NOMO-1 (cell line): ENCODE measurements around the gene ETV1.

Experiments used
- DNase-seq, 2 experiments: peaks; one replicate each; lab custom pipeline; 2025; ENCODE audit not compliant: unreplicated experiment in 2 of 2; lab: John Stamatoyannopoulos, UW

Gene ETV1

DNA sequence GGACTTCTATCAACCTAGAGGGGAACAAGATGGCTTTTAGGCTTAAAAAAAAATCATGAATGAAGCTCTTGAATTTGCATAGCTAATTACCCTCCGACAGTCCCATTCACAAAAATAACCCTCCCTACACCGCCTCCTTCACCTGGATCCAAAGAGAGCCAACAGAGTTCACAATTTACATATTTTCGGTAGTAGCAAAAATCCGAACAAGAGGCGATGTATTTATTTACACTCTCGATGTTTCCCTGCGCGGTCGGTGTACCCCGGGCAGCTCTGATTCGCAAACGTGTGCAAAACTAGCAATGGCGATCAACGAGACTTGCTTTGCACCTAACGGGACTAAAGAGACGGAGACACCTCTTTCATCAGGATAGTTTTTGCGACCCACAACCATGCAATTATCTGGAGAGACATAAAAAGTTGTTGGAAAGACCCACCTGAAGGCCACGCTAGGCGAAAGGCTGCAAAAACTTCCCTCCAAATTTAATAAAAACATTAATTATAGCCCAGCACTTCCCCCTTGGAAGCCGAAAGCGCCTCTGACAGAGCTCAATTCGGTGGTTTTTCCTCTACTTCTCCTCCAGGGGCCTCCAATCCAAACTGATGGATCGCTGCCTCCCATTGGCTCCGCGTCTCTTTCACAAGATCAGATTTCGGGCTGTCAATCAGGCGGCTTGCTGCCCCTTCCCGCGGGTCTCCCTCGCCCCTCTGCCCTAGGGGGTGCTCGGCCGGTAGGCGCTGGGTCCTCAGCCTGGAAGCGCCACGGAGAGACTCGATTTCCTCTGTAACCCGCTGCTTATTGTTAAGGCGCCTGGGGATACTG, at the start of gene ETV1:
ETV1 (minus strand) TSS at position 541 of the 823 bp plus-strand sequence. CDS start 614 bp downstream, outside the sequence.
- peak; percentile 21 to 33 for DNase-seq

DNA sequence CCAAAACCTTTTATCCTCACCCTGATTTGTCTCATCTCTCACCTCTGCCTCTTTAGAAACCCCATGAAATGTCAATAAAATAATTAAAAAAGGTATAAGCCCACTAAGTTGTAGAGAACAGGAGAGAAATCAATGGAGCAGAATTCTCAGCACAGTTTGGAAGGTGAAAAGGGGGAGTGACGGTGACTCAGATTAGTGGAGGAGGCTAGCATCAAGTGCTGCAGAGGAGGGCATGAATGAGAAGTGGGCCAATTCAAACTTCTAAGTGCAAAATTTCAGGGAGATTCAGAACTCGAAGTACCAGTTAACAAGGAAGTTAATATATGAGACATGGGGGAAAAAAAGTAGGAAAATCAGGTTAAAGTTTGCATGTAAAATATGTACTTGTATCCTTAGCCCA, 34.9 kb upstream of the ETV1 start:
- no peak for DNase-seq

DNA sequence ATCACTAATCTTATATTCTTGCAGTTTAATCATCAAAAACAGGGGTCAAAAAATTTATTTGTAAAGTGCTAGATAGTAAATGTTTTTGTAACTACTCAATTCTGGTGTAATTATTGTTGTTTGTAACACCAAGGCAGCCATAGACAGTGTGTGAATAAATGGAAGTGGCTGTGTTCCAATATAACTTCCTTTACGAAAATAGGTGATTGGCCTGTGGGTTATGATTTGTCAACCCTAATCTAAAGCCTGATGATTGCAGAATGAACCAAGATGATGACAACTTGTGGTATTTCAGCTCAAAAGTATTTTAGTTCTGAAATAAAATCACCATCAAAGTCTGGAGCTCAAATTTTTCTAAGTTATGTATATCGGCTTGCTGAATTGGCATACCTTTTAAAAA, 34.4 kb upstream of the ETV1 start:
- peak in 1 of 2 experiments; percentile 21 for DNase-seq

DNA sequence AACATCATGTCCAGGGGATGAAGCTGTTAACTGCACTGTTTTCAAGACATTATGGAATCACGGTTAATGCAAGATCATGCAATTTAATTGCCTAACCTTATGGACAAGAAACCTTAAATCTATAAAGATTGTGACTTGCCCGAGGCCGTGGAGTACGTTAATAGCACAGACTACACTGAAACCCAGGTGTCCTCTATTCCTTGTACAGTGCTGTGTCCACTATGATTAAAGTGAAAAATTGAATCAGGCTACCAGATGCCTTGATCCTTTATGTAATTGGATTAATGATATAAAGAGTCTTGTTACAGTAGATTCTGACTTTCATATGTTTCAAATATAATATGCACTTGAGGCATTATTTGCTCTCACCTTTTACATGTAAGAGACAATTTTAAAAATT, 33.9 kb upstream of the ETV1 start:
- DNase-seq, result no peak

DNA sequence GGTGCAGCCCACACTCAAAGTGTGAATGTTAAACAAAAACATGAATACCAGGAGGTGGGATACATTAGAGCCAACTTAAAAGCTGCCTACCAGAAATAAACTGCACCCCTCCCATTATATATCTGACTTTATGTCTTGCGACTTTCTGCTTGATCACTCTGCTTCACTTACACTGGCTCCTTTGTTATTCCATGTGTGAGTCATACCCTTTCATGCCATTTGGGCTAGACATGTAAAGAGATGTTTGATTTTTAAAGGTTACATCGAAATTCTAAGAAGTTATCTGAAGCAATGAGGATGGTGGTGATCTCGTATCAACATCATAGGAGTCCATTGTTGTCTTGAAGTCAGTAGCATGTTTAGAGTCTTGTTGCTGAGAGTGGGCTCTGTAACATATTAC, 31.6 kb upstream of the ETV1 start:
- no peak for DNase-seq

DNA sequence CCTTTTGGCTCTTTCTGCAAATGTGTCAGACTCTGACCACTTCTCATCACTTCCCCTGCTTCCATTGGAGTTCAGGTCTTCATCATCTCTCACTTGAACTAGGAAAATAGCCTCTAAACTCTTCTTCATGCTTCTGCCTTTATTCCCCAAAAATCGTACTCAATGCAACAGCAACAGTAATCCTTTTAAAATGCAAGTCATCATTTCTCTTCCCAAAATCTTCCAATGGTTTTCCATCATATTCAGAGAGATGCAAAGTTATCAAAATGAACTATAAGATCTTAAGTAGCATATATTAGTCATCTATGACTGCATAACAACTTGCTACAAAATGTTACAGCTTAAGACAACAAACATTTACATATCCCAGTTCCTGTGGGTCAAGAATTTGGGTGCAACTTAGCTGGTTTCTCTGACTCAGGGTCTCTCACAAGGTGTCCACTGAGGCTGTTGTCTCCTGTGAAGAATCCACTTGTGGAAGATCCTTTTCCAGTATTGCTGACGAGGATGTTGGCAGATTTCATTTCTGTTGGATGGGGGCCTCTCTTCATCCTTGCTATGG, 31.0 kb upstream of the ETV1 start:
- DNase-seq, result no peak

DNA sequence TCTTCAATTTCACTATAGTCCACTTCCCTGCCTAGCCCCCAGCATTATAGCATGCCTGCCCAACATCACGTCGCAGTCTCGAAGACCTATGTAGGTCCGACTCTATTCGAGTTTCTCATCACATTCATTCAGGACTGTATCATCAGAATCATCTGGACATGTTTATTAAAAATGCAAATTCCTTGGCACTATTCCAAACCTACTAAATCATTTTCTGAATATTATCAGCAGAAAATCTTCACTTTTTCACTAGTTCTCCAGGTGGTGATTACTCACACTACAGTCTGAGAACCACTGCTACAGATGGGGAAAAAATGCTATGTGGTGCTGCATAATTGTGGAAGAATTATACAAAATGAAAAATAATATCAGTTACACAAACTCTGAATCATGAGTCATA, 29.3 kb upstream of the ETV1 start:
- no peak for DNase-seq

DNA sequence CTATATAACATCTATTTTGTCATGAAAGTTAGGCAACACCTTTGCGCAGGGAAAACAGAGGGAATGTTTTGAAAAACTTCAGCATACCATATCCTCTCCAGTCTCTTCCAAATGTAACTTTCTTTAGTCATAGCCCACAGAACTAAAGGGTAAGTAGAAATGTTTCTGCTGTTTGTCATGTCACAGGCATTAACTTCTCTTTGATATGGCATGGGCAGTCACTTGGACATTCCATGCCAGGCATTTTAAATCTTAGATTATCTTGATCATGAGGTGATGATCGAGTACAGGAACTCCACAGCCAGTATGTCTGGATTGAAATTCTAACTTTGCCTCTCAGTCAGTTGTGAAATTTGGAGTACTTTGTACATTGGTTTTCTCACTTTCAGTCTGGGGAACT, 27.5 kb upstream of the ETV1 start:
- DNase-seq, result no peak

DNA sequence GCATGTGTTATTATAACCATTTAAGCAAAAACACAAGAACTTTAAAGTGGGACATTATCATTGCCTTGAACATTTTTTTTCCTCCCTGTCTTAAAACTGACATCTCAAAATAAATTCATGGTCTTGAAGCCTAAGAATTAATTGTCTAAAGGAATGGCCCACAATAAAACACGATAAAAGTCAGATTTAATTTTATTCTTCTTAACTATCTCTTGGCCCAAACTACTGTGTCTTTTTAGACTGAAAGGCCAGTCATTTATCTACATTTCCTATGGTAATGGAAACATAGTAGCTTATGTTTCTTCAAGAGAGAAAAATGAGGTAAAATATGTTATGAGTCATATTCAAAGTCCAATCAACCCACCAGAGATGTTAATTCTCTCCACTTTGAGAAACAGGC, 24.4 kb upstream of the ETV1 start:
- DNase-seq, result no peak

DNA sequence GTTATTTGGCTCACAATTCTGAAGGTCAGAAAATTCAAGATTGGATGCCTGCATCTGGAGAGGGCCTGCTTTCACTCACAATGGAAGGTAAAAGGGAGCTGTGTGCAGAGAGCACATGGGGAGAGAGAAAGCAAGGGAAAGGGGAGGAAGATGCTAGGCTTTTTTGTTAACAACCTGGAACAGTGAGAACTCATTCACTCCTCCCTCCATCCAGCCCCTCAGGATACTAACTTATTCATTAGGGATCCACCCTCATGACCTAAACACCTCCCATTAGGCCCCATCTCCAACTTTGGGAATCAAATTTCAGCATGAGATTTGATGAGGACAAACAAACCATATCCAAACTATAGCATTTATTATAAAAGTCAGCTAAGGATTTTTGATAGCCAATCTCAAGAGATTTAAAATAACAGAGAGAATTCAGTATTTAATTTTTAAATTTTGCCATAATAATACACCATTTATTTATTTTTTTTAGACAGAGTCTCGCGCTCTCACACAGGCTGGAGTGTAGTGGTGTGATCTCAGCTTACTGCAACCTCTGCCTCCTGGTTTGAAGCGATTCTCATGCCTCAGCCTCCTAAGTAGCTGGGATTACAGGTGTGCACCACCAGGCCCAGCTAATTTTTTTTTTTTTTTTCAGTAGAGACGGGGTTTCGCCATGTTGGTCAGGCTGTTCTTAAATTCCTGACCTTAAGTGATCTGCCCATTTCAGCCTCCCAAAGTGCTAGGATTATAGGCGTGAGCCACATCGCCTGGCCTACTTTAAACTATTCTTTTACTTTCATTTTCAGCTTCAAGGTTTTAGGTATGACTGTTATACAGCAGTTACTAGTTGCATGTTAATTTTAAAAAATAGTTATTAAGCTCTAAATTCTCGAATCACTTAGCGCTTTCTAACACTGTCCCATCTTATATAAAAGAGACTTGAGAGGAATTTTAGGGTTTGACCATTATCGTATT, 20.3 kb upstream of the ETV1 start:
- no peak for DNase-seq

DNA sequence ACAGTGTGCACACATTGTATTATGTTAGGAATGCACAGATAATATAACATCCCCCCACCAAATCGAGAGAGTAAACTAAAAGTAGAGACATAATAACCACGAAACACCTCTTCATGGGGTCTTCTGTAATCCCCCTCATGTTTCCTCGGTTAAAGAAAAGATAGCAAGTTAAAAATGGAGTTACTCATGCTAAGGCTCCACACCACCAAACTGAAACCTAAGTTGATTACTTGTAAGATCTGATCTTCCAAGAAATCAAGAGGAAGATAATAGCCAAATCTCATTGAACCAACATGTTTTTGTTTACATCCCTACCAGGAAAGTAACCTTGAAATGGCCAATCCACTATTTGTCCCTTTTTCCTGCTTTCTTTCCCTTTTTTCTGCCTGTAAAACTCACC, 11.7 kb upstream of the ETV1 start:
- DNase-seq, result no peak

DNA sequence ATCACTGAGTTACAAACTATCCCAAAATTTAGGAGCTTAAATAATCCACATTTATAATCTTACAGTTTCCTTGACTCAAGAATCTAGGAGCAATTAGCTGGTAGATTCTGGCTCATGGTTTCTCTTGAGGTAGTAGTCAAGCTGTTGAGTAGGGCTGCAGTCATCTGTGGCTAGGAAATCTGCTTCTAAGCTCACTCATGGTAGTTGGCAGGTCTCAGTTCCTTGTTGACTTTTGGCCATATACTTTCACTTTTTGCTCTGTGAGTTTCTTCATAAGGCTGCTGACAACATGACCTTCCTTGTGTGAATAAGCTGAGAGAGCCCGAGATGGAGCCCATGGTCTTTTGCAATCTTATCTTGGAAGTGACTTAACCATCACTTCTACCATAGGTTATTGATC, 10.8 kb upstream of the ETV1 start:
- DNase-seq, result peak; percentile 23 to 32

DNA sequence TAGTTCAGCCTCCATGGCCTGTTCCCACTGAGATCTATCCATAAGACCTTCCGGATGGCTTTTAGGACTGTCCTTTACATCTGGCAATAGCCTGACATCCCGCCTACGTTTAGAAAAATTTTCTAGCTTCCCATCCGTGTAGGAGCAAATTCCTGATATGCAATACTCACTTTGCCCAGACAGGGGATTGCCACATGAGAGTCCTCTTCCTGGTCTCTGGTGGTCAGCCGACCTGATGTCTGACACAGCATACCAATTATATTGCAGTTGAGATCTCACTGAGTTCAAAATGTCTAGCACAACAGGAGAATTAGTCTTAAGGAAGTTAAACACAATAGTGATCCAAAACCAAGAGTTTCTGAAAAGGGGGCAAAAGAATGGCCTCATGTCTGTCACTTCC, 9.4 kb upstream of the ETV1 start:
- no peak for DNase-seq

DNA sequence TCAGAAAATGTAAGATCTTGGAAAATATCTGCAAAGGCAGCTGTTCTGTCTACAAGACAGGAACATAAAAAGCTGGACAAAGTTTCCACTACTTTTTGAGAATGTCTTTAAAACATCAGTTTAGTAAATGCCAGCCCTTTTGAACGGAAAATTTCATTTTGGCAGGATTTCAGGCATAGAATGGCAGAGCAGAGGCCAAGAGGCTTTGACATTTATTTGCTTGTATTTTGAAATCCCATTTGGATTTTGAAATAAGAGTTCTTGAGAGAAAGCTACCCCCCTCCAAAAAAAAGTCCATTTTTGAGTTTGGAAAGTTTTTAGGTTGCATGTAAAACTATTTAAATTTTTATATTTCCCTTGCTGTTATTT, 3.1 kb upstream of the ETV1 start:
- no peak for DNase-seq

DNA sequence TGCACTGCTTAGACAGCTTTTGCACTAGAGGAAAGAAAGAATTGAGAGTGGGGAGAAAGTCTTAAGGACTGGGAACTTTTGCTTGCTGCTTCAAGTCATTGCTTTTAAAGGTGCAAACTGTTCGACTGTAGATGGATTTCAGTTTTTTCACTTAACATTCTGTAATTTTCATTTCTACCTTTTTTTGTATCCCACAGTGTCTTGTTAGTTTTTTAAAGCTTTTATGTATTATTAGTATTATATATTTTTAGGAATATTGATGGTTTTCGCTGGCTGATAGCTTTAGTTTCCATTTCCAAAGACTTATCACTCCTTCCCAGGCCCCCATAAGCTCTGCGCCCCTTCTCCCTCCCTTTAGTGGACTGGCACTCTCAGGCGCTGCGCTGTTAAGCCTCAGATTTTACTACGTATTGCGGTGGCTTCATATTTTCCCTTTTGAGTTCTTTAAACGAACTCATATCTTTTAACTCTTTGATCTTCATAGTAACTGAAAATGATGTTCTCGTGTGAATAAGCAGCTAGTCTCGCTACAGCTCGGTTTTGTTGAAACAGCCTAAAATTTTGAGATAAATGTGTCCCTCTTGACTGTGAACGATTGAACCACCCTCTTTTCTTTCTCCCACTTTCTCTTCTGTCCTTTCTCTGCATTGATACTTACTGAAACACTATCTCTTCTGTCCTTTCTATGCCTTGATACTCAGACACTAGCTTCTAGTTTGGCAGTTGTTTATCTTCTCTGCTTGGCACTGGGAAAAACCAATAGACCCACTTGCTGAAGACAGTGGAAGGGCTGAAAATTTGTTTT, 2.5 kb upstream of the ETV1 start:
- no peak for DNase-seq

DNA sequence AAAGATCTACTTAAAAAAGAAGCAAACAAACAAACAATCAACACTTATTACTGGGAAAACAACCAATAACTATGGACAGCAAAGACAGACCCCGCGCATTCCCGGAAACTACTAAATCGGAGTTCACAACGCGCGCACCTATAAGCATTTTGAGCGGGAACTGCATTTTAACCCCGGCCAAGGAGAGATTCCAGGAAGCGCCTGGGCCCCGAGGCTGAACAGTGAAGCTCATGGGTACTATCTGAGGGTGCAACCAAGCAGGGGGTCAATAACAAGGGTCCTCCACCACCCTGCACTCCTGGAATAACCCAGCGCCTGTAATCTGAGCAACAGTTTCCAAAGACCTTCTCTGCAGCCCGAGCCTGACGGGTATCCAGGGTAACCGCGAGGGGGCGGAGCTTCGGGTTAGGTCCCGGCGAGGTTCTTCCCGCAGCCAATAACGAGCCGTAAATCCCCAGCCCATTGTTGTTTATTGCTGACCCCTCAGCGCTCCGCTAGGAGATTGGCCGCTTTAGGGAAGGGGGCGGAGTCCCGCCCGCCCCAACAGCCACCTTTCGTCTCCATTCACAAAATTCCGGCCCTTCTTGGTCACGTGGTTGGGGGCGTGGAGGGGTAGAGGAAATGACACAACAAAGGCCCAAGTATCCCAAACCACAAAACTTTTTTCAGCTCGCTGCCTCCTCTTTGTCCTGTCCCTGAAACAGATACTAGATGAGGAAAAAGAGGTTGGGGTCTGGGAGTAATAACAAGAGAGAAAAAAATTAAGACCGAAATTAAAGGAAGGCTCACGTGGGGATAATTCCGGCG, 1.7 kb upstream of the ETV1 start:
- peak; percentile 97 to 98 for DNase-seq

DNA sequence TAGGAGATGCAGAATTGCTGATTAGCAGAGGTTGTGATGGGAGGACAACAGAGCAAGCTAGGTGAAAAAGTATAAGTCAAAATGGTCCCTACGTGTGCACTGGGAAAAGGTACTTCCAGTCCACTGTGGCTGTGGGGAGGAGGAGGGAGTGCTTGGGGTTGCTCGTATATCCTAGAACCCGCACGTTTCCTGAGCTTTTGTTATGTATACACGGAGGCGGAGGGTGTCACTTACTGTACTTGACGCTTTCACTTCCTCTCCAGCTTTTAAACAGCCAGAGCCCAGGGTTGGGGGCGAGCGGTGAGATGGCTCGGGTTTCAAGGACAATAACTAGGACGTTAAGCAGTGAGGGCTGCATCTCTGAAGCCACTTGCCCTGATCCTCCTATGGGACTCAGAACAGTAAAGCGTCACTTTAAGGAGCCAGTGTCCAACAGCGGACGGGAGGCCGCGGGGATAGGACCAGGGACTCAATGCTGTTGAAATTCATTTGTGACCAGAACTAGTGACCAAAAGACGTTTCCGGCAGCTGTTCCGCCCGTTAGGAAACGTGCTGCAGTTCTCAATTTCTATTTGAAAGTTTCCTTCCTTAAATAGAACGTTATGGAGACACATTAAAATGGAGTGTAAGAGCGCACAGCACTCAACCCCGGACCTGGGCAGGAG, 985 bp upstream of the ETV1 start:
- DNase-seq, result peak; percentile 67 to 86

DNA sequence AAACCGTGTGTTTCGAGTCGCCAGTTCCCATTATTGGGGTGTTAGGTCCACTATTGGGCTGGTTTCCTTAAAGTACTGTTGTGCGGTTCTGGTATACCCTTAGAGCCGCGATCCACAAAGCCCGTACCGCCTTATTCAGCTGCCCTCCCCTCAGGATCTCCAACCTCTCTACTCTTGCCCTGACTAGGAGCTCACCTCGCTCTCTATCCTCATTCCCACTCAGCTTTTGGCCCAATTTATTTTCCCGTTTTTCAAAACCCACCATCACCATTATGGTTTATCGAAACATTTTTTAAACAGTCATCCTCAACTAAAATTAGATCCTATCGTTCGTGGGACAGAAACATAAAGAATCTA, 461 bp upstream of the ETV1 start:
- DNase-seq, result no peak

DNA sequence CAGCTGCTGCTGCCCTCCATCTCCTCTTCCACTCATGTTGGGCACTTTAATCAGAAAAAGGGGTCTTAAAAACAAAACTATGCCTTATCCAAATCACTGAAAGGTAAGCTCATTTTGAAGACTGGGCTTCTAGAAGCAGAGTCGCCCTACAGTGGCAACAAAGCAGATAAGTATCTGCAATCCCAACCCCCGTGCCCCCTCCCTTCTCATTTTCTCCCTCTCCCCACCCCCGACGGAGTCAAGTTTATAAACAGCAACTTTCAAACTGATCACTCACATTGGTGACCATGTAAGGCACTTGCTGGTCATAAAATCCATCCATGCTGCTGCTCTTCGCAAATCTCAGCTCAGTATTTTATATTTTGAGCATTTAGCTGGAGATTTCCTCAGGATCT, 738 bp downstream of the ETV1 start:
- DNase-seq, result no peak
